Measurements from ENCODE around the gene SUPT20HL1.
"Not testable (repeated sequence)": the region's sequence is repeated elsewhere in the genome, so short reads cannot be mapped to it uniquely, and the experiment has no call there.

Gene SUPT20HL1

GRCh38 chrX:24364326-24364725 lies 3.9 kb downstream of the SUPT20HL1 start:
- no peak for DNase-seq

- no peak for DNase-seq
Observed at GRCh38 chrX:24364851-24365538, 4.6 kb downstream of the SUPT20HL1 start.

DNA sequence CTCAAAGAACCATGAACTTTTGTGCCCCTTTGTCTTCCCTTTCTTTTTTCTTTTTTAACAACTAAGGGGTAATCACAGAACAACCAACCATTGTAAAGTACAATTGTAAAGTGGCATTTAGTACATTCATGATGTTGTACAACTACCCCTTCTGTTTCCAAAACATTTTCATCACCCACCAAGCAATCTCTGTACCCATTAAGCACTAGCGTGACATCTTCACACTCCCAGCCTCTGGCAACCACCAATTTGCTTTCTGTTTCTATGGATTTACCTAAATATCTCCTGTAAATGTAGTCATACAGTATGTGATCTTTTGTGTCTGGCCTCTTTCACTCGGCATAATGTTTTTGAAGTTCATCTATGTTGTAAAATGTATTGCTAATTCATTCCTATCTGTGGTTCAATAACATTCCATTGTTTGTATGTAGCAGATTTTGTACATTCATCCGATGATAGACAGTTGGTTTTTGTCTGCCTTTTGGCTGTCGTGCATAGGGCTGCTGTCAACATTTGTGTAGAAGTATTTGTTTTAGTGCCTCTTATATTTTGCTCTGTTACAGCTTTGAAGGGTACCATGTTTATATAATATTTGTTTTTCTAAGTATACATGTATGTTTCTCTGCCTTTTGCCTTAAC lies 6.4 kb downstream of the SUPT20HL1 start:
- DNase-seq = not testable (repeated sequence)

- no peak for DNase-seq
Observed at GRCh38 chrX:24369816-24370215, 9.4 kb downstream of the SUPT20HL1 start.

- DNase-seq = peak; percentile 48
Observed at GRCh38 chrX:24371391-24371972, 11.0 kb downstream of the SUPT20HL1 start.

- DNase-seq = no peak
Observed at GRCh38 chrX:24372021-24372763, 11.8 kb downstream of the SUPT20HL1 start.

DNA sequence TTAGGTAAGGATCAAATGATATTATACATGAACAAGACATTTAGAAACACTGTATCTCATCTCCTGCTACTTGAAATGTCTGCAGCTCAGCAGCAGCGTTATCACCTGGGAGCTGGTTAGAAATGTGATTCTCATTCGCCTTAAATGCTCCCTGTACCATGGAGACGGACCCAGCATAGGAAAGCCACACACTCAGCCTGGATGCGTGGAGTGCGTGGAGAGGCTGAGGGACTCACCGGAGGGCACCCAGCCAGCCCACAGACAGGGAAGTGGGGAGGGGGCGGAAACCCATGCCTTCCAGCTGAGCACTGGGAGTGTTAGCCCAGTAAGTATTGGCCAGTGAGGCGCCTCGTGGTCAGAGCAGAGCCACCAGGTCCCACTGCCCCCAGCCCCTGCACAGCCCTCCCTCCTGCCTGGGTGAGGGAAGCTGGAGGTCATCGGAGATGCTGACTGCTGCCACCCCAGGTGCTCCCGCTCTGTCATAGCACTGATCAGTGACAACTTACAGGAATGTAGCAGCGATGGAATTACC lies 15.2 kb downstream of the SUPT20HL1 start:
- DNase-seq = no peak

DNA sequence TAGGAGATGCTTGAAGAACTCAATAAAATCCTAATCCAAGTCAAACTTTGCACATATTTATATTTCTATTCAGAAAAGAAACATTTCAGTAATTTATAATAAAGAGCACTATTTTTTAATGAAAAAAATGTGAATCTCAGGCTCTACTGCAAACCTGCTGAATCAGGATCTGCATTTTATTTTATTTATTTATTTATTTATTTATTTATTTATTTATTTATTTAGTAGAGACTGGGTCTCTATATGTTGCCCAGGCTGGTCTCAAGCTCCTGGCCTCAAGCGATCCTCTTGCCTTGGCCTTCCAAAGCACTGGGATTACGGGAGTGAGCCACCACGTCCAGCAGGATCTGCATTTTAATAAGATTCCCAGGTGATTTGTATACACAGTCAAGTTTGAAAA lies 16.0 kb downstream of the SUPT20HL1 start:
- no peak for DNase-seq

DNA sequence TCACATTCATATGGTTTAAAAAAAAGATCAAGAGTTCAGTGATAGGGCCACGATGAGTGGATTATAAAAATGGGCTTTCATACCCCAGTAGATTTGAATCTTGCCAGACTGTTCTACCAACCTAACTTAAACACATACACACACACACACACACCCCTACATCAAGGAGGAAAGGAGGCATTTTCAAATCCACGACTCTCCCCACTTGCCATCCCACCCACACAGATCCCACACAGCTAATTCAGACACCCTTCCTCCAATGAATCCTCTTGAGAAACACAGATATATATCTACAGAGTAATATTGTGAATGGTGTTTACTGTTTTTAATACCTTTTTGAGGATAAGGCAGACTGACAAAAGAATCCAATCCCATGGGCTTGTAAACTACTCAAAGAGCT lies 16.8 kb downstream of the SUPT20HL1 start:
- no peak for DNase-seq

DNA sequence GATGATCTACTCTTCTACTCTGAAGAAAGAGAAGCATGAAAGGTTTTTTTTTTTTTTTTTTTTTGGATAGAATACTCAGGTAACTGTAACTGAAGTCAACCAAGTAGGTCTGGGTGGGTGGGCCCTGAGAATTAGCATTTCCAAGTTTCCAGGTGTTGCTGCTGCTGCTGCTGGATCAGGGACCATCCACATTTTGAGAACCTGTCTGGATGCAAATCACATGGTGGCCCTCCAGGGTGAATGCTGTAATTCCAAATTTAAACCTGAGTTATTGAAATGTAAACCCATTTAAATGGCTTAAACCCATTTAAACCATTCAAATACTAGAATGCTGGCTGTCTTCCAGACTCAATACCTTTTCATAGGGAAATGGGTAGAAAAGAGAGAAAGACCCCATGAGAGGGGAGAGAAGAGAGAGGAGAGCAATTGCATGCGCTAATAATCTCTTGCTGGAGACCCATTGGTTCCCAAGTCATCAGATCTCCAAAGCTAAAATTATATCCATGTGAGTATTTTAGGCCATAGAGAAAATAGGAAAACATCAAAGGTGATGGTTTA lies 17.6 kb downstream of the SUPT20HL1 start:
- no peak for DNase-seq

GRCh38 chrX:24378706-24379105 lies 18.3 kb downstream of the SUPT20HL1 start:
- no peak for DNase-seq

GRCh38 chrX:24380262-24381187 lies 20.1 kb downstream of the SUPT20HL1 start:
- no peak for DNase-seq

DNA sequence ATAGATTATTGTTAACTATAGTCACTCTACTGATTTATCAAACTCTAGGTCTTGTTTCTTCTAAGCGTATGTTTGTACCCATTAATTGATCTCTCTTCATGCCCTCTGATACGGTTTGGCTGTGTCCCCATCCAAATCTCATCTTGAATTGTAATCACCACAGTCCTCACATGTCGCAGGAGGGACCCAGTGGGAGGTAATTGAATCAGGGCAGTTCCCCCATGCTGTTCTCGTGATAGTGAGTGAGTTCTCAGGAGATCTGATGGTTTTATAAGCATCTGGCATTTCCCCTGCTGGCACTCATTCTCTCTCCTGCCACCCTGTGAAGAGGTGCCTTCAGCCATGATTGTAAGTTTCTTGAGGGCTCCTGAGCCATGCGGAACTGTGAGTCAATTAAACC lies 21.9 kb downstream of the SUPT20HL1 start:
- not testable (repeated sequence) for DNase-seq

GRCh38 chrX:24387724-24388123 lies 27.3 kb downstream of the SUPT20HL1 start:
- DNase-seq = no peak

DNA sequence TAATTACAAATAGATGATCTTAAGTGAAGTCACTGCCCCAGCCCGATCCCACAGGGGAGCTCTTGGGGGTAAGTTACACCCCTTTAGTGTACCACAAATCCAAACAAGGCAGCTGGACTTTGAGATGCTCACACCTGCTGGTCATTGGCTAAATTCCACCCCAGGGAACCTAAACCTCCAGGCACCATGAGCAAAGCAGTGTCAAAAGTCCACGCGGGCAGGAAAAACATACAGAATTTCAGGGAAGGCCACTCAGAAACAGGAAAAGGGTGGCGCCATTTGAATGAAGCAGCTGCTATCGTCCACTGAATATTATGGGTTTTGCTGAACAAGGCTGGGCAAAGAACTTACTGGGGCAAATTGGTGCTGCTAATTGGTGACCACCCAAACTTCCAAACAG lies 30.9 kb downstream of the SUPT20HL1 start:
- no peak for DNase-seq

- no peak for DNase-seq
Observed at GRCh38 chrX:24391843-24392242, 31.4 kb downstream of the SUPT20HL1 start.

GRCh38 chrX:24392709-24393108 lies 32.3 kb downstream of the SUPT20HL1 start:
- no peak for DNase-seq

- no peak for DNase-seq
Observed at GRCh38 chrX:24395775-24396174, 35.3 kb downstream of the SUPT20HL1 start.

- DNase-seq = no peak
Observed at GRCh38 chrX:24396236-24396930, 35.9 kb downstream of the SUPT20HL1 start.

- DNase-seq = no peak
Observed at GRCh38 chrX:24396931-24397279, 36.5 kb downstream of the SUPT20HL1 start.

GRCh38 chrX:24398766-24399165 lies 38.3 kb downstream of the SUPT20HL1 start:
- DNase-seq = no peak

All from activated CD4-positive, CD25-positive, alpha-beta regulatory T cell treated with anti-CD3 and anti-CD28 coated beads, Interleukin-2, amount 50 U/mL, for 72 hours (primary cell).